GM20000 (cell line): ENCODE results near the gene TRIAP1.

Source experiments
- DNase-seq: peaks from one replicate; pipeline ENCODE4 v3.0.0; 2012; ENCODE audit warnings: low spot score
- TF ChIP-seq, protein P1 (sequence below): IDR thresholded peaks from 2 replicates; pipeline ENCODE4 v1.5.1; 2012; ENCODE audit warnings: mild to moderate bottlenecking, control low read depth; ENCODE audit errors: extremely low read depth, missing control alignments

The TRIAP1 gene

DNA sequence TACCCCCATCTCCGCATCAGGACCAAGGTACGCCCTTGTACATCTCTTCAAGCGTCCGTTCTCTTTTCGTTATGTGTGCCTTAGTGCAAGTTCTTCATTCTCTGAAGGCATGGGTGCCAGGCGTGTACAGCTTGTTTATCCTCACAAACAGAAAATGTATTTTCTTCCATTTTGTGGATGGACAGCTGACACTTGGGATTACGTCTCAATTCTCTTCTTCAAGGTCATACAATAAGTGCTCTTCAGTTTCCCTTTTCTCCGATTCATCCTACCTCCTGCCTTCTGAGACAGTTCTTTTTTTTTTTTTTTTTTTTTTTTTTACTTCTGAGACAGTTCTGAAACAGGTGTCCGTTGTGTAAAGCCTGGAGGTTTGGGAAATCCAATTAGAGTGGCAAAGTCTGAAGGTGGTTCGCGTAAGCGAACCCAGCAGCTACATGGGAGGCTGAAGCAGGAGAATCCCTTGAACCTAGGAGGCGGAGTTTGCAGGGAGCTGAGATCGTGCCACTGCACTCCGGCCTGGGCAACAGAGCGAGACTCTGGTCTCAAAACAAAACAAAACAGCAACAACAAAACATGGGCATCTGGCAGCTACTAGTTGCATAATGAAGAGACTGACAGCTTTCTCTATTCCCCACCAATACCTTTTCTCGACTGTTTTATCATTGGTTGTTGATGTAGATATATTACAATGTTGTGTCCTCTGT is 7.5 kb downstream of the TRIAP1 start:
- TF ChIP-seq, protein P1, sequence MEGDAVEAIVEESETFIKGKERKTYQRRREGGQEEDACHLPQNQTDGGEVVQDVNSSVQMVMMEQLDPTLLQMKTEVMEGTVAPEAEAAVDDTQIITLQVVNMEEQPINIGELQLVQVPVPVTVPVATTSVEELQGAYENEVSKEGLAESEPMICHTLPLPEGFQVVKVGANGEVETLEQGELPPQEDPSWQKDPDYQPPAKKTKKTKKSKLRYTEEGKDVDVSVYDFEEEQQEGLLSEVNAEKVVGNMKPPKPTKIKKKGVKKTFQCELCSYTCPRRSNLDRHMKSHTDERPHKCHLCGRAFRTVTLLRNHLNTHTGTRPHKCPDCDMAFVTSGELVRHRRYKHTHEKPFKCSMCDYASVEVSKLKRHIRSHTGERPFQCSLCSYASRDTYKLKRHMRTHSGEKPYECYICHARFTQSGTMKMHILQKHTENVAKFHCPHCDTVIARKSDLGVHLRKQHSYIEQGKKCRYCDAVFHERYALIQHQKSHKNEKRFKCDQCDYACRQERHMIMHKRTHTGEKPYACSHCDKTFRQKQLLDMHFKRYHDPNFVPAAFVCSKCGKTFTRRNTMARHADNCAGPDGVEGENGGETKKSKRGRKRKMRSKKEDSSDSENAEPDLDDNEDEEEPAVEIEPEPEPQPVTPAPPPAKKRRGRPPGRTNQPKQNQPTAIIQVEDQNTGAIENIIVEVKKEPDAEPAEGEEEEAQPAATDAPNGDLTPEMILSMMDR: no peak
- DNase-seq: no peak

DNA sequence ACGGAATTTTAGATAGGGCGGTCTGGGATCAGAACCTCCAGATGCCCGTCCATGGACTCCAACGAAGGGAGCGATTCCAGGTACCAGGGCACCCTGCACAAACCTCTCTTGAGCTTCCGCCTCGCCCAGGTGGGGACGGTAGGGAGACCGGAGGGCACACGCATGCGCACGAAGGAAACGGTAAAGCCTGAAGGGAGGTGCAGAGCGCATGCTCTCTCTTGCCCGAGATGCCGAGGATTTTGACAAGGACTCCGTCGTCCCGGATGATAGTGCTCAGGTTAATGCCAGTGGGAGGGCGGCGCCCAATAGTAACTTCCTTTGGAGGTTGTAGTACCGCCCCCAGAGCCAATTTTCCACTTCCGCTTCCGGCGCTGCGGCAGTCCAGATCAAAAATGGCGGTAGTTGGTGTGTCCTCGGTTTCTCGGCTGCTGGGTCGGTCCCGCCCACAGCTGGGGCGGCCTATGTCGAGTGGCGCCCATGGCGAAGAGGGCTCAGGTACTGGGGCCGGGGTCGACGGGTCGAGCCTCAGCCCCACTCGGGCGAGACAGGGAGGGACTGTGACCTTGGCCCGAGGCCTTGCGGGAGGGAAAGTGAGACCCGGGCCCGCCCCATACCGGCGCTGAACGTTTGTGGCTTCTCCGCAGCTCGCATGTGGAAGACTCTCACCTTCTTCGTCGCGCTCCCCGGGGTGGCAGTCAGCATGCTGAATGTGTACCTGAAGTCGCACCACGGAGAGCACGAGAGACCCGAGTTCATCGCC is 8.3 kb downstream of the TRIAP1 start, which contains the start of gene COX6A1:
Gene COX6A1, plus strand, starts transcription at position 379 of the 760 bp plus-strand sequence. Its CDS starts 14 bp downstream, at position 393.
- TF ChIP-seq, protein P1: no peak
- peak; percentile 96 for DNase-seq

DNA sequence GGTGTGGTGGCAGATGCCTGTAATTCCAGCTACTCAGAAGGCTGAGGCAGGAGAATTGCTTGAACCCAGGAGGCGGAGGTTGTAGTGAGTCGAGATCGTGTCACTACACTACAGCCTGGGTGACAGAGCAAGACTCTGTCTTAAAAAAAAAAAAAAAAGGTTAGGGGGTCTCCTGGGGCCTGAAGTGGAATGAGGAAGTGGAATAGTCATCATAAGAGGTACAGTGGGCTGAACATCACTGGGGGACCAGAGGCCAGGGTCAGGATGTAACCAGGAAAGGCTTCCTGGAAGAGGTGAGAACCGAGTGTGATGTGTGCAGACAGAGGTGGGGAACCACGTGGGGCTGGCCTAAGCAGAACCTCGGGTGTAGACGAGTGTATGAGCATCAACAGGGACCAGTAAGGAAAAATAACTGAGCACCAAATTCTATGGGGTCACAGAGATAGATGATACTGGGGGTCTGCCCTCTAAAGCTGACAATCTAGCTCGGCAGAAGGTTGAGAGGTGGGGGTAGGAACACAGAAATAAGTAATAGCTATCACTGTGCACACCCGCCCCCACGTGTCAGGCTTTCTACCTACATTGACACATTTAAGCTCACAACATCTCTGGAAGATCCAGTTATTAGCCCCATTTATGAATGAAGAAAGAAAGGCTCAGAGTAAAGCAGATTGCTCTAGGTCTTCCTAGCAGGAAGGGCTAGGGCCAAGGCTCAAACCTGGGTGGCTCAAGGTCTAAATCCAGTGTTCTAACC is 13.2 kb downstream of the TRIAP1 start:
- no peak for DNase-seq
- TF ChIP-seq, protein P1: no peak

DNA sequence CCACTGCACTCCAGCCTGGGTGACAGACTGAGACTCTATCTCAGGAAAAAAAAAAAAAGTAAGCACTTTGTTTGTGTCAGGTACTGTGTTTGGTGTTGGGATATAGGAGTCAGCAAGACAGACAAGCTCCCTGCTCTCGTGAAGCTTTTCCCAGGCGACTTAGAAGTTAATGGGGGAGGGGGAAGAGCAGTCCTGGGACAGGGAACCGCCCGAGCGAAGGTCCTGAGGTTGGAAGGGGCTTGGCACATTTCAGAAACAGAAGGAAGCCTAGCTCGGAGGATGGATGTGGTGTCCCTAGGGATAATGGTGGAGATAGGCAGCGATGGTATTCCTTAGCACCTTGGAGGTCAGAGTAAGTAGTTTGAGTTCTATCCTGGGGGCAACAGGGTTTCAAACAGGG is 16.8 kb downstream of the TRIAP1 start:
- TF ChIP-seq, protein P1: no peak
- no peak for DNase-seq

DNA sequence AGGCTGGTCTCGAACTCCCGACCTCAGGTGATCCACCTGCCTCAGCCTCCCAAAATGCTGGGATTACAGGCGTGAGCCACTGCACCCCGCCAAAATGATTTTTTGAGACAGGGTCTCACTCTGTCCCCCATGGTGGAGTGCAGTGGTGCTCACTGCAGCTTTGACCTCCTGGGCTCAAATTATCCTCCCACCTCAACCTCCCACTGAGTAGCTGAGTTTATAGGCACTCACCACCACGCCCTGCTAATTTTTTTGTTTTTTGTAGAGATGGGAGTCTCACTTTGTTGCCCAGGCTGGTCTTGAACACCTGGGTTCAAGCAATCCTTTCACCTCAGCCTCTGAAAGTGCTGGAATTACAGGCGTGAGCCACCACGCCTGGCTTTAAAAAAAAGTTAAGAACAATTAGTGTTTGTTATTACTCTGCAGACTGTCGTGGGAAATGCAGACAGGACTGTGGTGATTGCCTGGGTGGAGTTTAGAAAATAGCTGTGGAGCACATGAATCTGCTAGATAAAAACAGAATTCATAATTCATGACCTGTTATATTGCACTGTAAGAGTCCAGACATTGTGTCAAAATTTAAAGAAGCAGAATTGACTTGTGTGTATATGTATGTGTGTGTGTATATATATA is 17.5 kb downstream of the TRIAP1 start:
- DNase-seq: no peak
- TF ChIP-seq, protein P1: no peak

DNA sequence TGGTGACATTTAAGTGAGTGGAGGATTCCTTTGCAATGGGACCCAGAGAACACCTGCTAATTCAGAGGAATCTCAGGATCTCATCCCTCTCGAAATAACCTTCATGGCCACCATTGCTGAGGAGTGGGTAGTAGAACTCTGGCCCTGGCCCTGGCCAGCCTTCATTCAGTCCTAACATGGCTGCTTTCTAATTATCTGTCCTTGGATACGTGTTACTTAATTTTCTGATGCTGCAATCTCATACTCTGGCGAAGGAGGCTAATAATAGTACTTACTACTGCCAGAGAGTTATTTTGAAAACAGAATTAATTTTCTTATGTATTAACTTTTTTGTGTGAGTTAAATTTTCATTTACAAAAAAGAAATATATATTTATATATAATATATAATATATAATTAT is 20.4 kb downstream of the TRIAP1 start:
- DNase-seq: no peak
- TF ChIP-seq, protein P1: no peak
